ENCODE measurements around the gene CPSF4L. TPM values are rescaled to one million over a fixed set of nuclear protein-coding genes. Genes with fewer than 3 reads are reported as not detected.

CPSF4L gene
- total RNA-seq (ENCODE audit: low replicate concordance), result not detected in 2 replicates

GRCh38 chr17:73261617-73261951 lies at the start of gene CPSF4L:
CPSF4L (minus strand) TSS chr17:73261880; CDS start chr17:73261818, 62 bp downstream.

Other genes with a start within 250 kb of the CPSF4L start
- gene SLC39A11, start 169.2 kb downstream of the CPSF4L start, total RNA-seq (ENCODE audit: low replicate concordance), result 16.6 and 18.3 TPM in 2 replicates
- under 0.01 TPM in 1 of 2 replicates, not detected in the other for gene SSTR2, start 96.9 kb downstream of the CPSF4L start, total RNA-seq (ENCODE audit: low replicate concordance)
- 8.3 and 15.3 TPM in 2 replicates for gene COG1, start 68.8 kb downstream of the CPSF4L start, total RNA-seq (ENCODE audit: low replicate concordance)
- 26.0 and 36.4 TPM in 2 replicates for gene CDC42EP4, start 50.1 kb upstream of the CPSF4L start, total RNA-seq (ENCODE audit: low replicate concordance)